ENCODE measurements around the gene GAB1. TPM values are rescaled to one million over a fixed set of nuclear protein-coding genes. Genes with fewer than 3 reads are reported as not detected.

The GAB1 gene
- total and polyA plus RNA-seq, 7 donors: 1.0 to 20.3 (median 10.1) TPM

DNA sequence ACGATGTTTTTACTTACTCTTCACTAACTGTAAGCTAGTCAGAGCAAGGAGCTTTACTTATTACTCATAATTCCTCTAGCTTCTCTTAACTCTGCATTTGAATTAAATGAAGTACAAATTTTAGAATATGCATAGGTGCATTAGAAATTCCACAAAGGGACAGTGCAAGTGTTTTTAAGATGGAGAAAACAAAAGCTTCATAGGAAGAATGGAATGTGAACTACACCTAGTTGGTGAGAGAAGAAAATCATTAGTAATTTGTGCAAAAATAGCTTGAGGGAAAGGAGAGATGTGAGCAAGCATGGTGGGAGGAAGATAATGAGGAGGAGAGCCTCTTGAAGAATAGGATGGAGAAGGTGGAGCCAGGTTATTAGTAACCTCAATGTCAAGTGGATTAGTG is 99.3 kb downstream of the GAB1 start:
- TF ChIP-seq, protein P1, sequence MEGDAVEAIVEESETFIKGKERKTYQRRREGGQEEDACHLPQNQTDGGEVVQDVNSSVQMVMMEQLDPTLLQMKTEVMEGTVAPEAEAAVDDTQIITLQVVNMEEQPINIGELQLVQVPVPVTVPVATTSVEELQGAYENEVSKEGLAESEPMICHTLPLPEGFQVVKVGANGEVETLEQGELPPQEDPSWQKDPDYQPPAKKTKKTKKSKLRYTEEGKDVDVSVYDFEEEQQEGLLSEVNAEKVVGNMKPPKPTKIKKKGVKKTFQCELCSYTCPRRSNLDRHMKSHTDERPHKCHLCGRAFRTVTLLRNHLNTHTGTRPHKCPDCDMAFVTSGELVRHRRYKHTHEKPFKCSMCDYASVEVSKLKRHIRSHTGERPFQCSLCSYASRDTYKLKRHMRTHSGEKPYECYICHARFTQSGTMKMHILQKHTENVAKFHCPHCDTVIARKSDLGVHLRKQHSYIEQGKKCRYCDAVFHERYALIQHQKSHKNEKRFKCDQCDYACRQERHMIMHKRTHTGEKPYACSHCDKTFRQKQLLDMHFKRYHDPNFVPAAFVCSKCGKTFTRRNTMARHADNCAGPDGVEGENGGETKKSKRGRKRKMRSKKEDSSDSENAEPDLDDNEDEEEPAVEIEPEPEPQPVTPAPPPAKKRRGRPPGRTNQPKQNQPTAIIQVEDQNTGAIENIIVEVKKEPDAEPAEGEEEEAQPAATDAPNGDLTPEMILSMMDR (IDR thresholded peaks at IDR 0.05): no peak
- H3K36me3 ChIP-seq (ENCODE audit: insufficient read depth in 1 of 2, low read depth in 1 of 2): peaks cover 7 to 52% of the 10 kb centered on the region in 2 donors
- 95 to 98% (median 95%) methylated on average over 1 of the region's 1 CpG for WGBS, 3 donors
- H3K27me3 ChIP-seq (ENCODE audit: insufficient read depth in 3 of 3, low read length in 2 of 3): no peaks in the 10 kb centered on the region
- H3K27ac ChIP-seq: no peak overlapping the region
- DNase-seq (no peak), ATAC-seq (no peak)
- H3K4me3 ChIP-seq: no peak overlapping the region
- intact Hi-C loops (cut with DNase I): no loop called here
- no peaks in the 10 kb centered on the region for H3K4me1 ChIP-seq
- no peaks in the 10 kb centered on the region for H3K9me3 ChIP-seq

DNA sequence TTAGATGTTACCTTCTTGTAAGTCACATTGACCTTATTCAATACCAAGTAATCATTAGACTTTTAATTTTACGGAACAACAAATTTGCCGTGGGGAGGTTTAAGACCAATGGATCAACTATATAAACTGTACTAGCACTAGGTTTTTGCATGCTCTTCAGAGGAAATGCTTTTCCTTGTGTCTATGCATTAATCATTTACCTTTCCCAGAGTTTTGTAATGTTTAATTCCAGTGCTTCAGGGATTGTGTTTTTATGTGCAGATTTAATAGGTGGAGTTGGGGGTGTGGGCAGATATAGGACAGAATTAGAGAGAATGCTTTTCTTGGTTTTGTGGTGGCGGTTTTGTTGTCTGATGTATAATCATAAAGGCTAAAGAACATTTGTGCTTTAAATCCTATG is 100.8 kb downstream of the GAB1 start:
- intact Hi-C loops (cut with DNase I): no loop called here
- no peak overlapping the region for H3K4me3 ChIP-seq
- no peaks in the 10 kb centered on the region for H3K9me3 ChIP-seq
- no peaks in the 10 kb centered on the region for H3K27me3 ChIP-seq (ENCODE audit: insufficient read depth in 3 of 3, low read length in 2 of 3)
- no peak for ATAC-seq
- no peak for DNase-seq
- TF ChIP-seq, protein P1 (IDR thresholded peaks at IDR 0.05): no peak
- H3K36me3 ChIP-seq (ENCODE audit: insufficient read depth in 1 of 2, low read depth in 1 of 2): peaks cover 3 to 60% of the 10 kb centered on the region in 2 donors
- 94 to 97% (median 96%) methylated on average over 3 of the region's 3 CpGs for WGBS, 3 donors
- H3K27ac ChIP-seq: no peak overlapping the region
- H3K4me1 ChIP-seq: no peaks in the 10 kb centered on the region

DNA sequence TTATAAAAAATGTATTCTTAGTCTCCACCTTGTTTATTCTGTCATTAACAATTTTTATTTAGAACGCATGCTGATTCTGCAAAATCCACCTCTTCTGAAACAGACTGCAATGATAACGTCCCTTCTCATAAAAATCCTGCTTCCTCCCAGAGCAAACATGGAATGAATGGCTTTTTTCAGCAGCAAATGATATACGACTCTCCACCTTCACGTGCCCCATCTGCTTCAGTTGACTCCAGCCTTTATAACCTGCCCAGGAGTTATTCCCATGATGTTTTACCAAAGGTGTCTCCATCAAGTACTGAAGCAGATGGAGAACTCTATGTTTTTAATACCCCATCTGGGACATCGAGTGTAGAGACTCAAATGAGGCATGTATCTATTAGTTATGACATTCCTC is 101.3 kb downstream of the GAB1 start:
- Histone ChIP-seq H3K4me1 (no peaks in the 10 kb centered on the region), H3K9me3 (no peaks in the 10 kb centered on the region), H3K36me3 (ENCODE audit: insufficient read depth in 1 of 2, low read depth in 1 of 2) (peaks cover 3 to 60% of the 10 kb centered on the region in 2 donors), H3K27ac (no peak overlapping the region), H3K4me3 (no peak overlapping the region), H3K27me3 (ENCODE audit: insufficient read depth in 3 of 3, low read length in 2 of 3) (no peaks in the 10 kb centered on the region)
- DNase-seq (no peak), ATAC-seq (no peak)
- TF ChIP-seq, protein P1 (IDR thresholded peaks at IDR 0.05): no peak
- intact Hi-C loops (cut with DNase I): no loop called here
- 75 to 81% (median 80%) methylated on average over 5 of the region's 5 CpGs for WGBS, 3 donors

DNA sequence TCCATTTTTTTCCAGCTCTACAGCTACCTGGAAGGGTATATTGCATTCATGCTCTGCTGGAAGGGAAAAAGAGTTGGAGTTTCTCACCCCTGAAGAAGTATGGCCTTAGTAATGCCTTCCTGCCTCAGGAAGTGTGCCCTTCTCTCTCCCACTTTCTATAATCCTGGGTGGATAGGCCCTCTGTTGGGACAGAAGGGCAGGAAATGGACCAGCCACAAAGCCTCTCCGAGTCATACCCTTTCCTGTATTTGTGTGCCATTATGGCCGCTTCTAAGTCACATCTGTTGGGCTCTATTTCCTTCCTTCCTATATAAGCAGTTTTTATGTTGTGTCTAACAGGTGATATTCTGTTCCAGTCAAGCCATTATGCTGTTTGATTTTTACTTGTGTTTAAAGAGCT is 102.0 kb downstream of the GAB1 start:
- 71 to 90% (median 80%) methylated on average over 2 of the region's 2 CpGs for WGBS, 3 donors
- Histone ChIP-seq H3K36me3 (ENCODE audit: insufficient read depth in 1 of 2, low read depth in 1 of 2) (peaks cover 3 to 52% of the 10 kb centered on the region in 2 donors), H3K27me3 (ENCODE audit: insufficient read depth in 3 of 3, low read length in 2 of 3) (no peaks in the 10 kb centered on the region), H3K27ac (no peak overlapping the region), H3K4me3 (no peak overlapping the region), H3K9me3 (no peaks in the 10 kb centered on the region), H3K4me1 (no peaks in the 10 kb centered on the region)
- ATAC-seq (no peak), DNase-seq (no peak)
- TF ChIP-seq, protein P1 (IDR thresholded peaks at IDR 0.05): no peak
- intact Hi-C loops (cut with DNase I): no loop called here

DNA sequence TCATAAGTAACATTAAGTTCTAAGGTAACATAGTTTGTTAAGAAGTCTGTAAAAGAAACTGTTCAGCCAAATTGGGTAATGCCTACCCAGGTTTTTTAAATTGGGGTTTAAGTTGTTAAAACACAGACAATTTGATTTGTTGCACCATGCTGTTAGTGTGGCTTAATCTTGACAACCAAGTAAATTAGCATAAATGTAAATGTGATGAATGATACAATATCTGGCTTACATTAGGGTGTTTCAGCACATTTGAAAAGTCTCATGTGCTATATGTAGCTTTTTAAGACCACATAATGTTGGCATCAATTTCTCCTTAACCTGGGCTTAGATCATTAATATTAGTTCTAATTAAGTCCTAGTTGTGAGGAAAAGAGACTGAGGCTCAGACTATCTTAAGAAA is 104.4 kb downstream of the GAB1 start:
- no peak overlapping the region for H3K27ac ChIP-seq

More for the DNA sequence above, 104.4 kb downstream of the GAB1 start:
- DNase-seq (no peak), ATAC-seq (no peak)
- TF ChIP-seq, protein P1 (IDR thresholded peaks at IDR 0.05): no peak
- intact Hi-C loops (cut with DNase I): no loop called here
- H3K27me3 ChIP-seq (ENCODE audit: insufficient read depth in 3 of 3, low read length in 2 of 3): no peaks in the 10 kb centered on the region
- no peaks in the 10 kb centered on the region for H3K4me1 ChIP-seq
- H3K9me3 ChIP-seq: no peaks in the 10 kb centered on the region
- peaks cover 3 to 44% of the 10 kb centered on the region in 2 donors for H3K36me3 ChIP-seq (ENCODE audit: insufficient read depth in 1 of 2, low read depth in 1 of 2)
- H3K4me3 ChIP-seq: no peak overlapping the region

All from psoas muscle (tissue), 8 donors.